Activated CD4-positive, alpha-beta T cell treated with anti-CD3 and anti-CD28 coated beads, Interleukin-2, amount 10 ng/mL, durations not matched to agents 24 days and 14 days (primary cell): ENCODE results near the gene PDLIM5. TPM values are rescaled to one million over a fixed set of nuclear protein-coding genes. Genes with fewer than 3 reads are reported as not detected.

Experiments
- DNase-seq: peaks from one replicate; pipeline ENCODE4 v3.0.0; 2022
- H3K27ac Mint-ChIP-seq: one replicate; pipeline ENCODE4 v1.8.0; 2022; ENCODE audit warnings: mild to moderate bottlenecking, mixed read lengths
- H3K27me3 Mint-ChIP-seq: one replicate; pipeline ENCODE4 v1.8.0; 2022; ENCODE audit warnings: mixed read lengths
- H3K36me3 Mint-ChIP-seq: one replicate; pipeline ENCODE4 v1.8.0; 2022; ENCODE audit warnings: low read depth, mild to moderate bottlenecking, mixed read lengths
- H3K4me1 Mint-ChIP-seq: one replicate; pipeline ENCODE4 v1.8.0; 2021; ENCODE audit warnings: mixed read lengths
- H3K4me3 Mint-ChIP-seq: one replicate; pipeline ENCODE4 v1.8.0; 2022; ENCODE audit warnings: mild to moderate bottlenecking, moderate library complexity, mixed read lengths
- H3K9me3 Mint-ChIP-seq: one replicate; pipeline ENCODE4 v1.8.0; 2021; ENCODE audit warnings: mixed read lengths
- intact Hi-C: fragments of 100-400 bp; cut with micrococcal nuclease; formaldehyde crosslinking; loops from one replicate; pipeline ENCODE4 v1.15.1; 2023
- total RNA-seq: library from RNA; stranded (reverse); gene quantifications from 2 replicates; pipeline ENCODE4 v1.2.3, GENCODE V29; 2022

Gene PDLIM5
- total RNA-seq, 1 donor from 2014 or later = 16.5 TPM

DNA sequence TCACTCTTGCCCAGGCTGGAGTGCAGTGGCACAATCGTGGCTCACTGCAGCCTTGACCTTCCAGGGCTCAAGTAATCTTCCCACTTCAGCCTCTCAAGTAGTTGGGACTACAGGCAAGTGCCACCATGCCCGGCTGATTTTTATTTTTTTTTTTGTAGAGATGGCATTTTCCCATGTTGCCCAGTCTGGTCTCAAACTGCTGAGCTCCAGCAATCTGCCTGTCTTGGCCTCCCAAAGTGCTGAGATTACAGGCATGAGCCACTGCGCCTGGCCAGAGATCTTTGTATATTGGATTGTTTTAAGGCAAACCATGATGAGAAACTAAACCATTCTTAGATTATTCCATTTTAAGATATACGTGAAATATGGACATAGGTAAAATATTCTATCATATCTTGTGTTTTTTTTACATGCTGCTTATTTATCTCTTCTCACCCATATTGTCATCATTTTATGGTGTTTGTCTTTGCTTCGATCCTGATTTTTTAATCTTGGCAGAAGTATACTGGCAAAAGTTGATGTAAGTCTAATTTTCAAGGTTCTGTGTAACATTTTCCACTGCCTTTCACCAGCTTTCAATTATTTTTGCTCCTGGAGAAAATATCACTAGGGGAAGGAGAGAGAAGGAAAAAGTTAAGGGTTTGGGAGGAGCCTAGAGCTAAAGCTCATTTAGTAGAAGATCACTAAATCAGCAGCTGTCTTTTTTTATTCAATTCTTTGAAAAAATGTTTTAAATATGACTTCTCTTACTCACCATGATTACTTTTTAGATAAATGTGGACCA lies 27.8 kb downstream of the PDLIM5 start:
- no peaks in the 10 kb centered on the region for H3K36me3 Mint-ChIP-seq

DNA sequence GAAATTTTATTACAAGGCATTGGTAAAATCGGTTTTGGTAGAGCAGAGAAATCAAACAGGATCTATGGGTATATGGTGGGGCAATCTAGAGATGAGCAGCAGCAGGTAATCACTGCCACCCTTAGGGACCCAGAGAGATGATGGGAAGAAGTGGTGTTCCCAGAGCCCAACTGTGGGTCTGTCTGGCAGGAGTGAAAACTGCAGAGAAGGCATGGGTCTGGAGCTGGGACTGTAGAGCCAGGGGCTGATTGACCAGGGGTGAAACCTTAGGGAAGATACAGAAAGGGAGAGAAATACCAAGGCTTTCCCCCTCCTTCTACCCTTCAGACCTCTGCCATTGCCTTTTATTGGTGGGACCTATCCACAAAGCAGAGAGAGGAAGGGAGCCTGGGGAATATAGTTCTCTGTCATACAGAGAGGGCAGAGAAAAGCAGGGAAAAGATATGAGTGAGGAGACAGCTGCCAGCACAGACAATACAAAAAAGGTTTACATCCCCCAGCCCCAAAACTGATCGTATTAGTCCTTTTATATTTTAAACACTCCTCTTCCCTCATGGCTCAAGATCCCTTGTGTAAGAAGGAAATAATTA lies 28.7 kb downstream of the PDLIM5 start:
- no peaks in the 10 kb centered on the region for H3K9me3 Mint-ChIP-seq
- no peak for DNase-seq
- no peaks in the 10 kb centered on the region for H3K36me3 Mint-ChIP-seq
- intact Hi-C loops = no loop called here
- H3K27me3 Mint-ChIP-seq = peaks cover 2% of the 10 kb centered on the region
- peaks cover 3% of the 10 kb centered on the region for H3K4me1 Mint-ChIP-seq
- no peak overlapping the region for H3K4me3 Mint-ChIP-seq
- H3K27ac Mint-ChIP-seq = no peak overlapping the region

More for the DNA sequence above, 27.8 kb downstream of the PDLIM5 start:
- Mint-ChIP-seq H3K4me1 (no peaks in the 10 kb centered on the region), H3K4me3 (no peak overlapping the region), H3K9me3 (no peaks in the 10 kb centered on the region), H3K27me3 (peaks cover 2% of the 10 kb centered on the region), H3K27ac (no peak overlapping the region)
- intact Hi-C loops = no loop called here
- no peak for DNase-seq

DNA sequence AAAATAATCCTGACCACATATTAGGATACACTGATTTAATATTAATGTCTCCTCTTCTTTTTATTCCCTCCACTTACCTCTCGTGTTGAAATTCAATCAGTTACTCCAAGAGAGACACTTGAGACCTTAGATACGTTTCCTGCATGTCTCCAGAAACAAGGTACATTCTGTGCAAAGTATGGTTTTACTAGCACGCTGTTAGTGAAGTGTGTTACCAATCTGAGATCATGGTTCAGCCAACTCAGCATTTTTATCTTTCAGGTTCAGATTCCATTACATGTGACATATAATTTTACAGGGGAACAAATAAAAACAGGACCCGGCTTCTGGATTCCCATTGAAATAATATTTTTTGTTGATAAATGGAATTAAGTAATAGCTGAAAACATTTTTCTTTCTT lies 32.2 kb downstream of the PDLIM5 start:
- intact Hi-C loops = no loop called here
- no peaks in the 10 kb centered on the region for H3K9me3 Mint-ChIP-seq
- no peaks in the 10 kb centered on the region for H3K36me3 Mint-ChIP-seq
- DNase-seq = no peak
- peaks cover 3% of the 10 kb centered on the region for H3K4me1 Mint-ChIP-seq
- peaks cover 2% of the 10 kb centered on the region for H3K27me3 Mint-ChIP-seq
- H3K4me3 Mint-ChIP-seq = no peak overlapping the region
- no peak overlapping the region for H3K27ac Mint-ChIP-seq

DNA sequence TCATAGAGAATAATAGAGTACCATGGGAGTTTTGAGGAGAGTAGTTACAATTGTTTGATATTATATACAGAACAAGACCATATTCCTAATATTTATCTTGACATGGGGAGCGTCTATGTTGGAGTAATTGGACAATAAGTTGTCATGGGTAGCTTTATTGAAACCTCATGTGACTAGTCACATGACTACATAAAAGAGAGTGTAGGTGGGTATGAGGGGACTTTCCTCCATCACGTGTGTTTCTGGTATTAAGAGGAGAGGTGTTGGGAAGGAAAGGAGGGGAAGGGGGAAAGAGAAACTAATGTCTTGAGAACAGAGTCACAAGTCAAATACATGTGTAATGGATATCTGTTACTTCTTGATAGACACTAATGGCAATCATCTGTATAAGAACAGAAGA lies 33.1 kb downstream of the PDLIM5 start:
- Mint-ChIP-seq H3K27me3 (peaks cover 2% of the 10 kb centered on the region), H3K4me1 (peaks cover 3% of the 10 kb centered on the region), H3K9me3 (no peaks in the 10 kb centered on the region), H3K27ac (no peak overlapping the region), H3K4me3 (no peak overlapping the region), H3K36me3 (no peaks in the 10 kb centered on the region)
- DNase-seq = no peak
- intact Hi-C loops = no loop called here

DNA sequence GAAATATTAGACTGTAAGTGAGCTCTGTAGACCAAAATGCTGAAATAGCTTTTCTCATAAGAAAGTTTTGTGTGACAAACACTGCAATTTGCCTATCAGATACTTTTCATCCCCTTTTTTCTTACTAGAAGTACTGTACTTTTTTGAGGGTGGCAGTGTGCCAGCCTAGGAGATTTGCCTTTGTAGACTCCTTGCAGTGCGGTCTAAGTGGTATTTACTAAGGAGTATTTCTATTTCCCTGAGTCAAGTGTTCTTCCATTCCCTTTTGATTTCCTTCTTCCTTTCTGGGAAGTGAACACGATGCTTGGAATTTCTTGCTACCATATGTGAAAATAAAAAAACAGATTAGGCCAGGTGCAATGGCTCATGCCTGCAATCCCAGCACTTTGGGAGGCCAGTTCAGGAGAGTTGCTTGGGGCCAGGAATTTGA lies 34.6 kb downstream of the PDLIM5 start:
- Mint-ChIP-seq H3K27ac (no peak overlapping the region), H3K27me3 (no peaks in the 10 kb centered on the region), H3K9me3 (no peaks in the 10 kb centered on the region), H3K36me3 (no peaks in the 10 kb centered on the region), H3K4me1 (peaks cover 3% of the 10 kb centered on the region), H3K4me3 (no peak overlapping the region)
- no peak for DNase-seq
- intact Hi-C loops = no loop called here

DNA sequence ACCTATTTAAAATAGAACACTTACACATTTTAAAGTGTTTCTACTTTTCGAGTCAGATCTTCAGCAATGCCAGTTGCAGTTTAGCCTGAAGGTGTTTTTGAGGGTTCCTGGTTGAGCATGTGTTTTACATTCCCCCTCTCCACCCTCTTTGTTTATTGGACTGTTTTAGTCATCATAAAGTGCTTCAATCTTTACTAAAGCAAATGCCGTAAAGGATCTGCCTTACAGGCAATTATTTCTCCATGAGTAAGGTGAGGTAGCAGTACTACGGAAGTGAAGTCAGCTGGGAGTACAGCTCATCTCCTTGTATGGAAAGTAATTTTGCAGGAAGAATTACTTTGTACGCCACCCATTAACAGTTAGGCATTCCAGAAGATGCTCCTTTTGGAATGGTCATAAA lies 36.9 kb downstream of the PDLIM5 start:
- no peaks in the 10 kb centered on the region for H3K9me3 Mint-ChIP-seq
- DNase-seq = no peak
- H3K27ac Mint-ChIP-seq = no peak overlapping the region
- H3K4me3 Mint-ChIP-seq = no peak overlapping the region
- H3K4me1 Mint-ChIP-seq = peaks cover 3% of the 10 kb centered on the region
- no peaks in the 10 kb centered on the region for H3K27me3 Mint-ChIP-seq
- no peaks in the 10 kb centered on the region for H3K36me3 Mint-ChIP-seq
- intact Hi-C loops = no loop called here

DNA sequence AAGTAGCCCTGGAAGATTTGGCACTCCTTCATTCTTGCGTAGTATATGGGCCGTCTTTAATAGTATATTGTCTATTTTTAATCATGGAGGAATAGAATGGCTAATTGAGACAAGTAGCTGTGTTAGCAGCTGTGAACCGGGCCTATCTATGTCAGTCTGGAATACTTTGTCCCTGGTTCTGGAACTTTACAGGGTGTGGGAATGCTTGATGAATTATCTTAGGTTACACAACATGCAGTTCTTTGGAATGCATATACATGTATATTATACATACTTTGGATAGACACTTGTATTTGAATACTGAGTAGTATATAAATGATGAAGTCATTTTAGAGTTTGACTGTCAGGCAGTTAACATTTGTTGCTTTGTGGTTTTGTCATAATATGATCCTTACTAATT lies 37.4 kb downstream of the PDLIM5 start:
- intact Hi-C loops = no loop called here
- DNase-seq = no peak
- no peaks in the 10 kb centered on the region for H3K9me3 Mint-ChIP-seq
- H3K36me3 Mint-ChIP-seq = no peaks in the 10 kb centered on the region
- H3K27me3 Mint-ChIP-seq = no peaks in the 10 kb centered on the region
- H3K4me1 Mint-ChIP-seq = peaks cover 3% of the 10 kb centered on the region
- H3K4me3 Mint-ChIP-seq = no peak overlapping the region
- no peak overlapping the region for H3K27ac Mint-ChIP-seq

DNA sequence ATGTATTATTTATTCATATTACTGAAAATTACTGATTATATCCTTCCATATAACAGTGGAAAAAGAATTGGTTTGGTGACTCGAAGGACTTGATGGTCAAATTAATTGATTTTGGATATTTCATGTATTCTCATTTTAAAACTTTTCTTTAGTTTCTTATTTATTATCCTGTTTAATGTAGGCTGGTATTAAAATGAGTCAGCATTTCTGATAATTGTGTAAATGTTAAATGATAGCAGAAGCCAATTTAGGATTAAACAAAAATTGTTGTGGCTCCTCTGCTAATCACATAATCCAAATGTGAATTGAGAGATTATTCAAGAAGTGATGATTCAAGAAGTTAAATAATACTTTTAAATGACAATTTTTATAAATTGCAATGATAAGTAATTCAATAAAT lies 38.7 kb downstream of the PDLIM5 start:
- Mint-ChIP-seq H3K4me3 (no peak overlapping the region), H3K27ac (no peak overlapping the region), H3K27me3 (no peaks in the 10 kb centered on the region), H3K9me3 (no peaks in the 10 kb centered on the region), H3K36me3 (no peaks in the 10 kb centered on the region), H3K4me1 (no peaks in the 10 kb centered on the region)
- intact Hi-C loops = no loop called here
- no peak for DNase-seq

DNA sequence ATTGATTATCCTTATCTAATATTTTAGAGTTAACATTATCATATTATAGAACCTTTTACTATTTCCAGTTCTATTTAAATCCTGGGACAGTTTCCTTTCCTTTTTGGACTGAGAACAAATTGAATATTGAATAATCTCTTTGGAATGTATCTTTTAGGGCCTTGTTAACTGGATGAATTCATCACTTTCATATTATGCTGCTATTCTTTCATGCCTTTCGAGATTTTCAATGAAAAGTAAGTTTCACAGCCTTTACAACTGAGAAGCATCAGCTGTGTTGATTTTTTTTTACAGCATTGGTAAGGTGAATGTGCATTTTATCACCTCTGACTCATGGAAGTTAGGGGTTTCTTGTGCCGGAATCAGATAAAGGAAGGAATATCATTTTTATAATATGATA lies 39.6 kb downstream of the PDLIM5 start:
- DNase-seq = no peak
- Mint-ChIP-seq H3K4me3 (no peak overlapping the region), H3K9me3 (no peaks in the 10 kb centered on the region), H3K36me3 (no peaks in the 10 kb centered on the region), H3K4me1 (no peaks in the 10 kb centered on the region), H3K27me3 (no peaks in the 10 kb centered on the region), H3K27ac (no peak overlapping the region)
- intact Hi-C loops = no loop called here

DNA sequence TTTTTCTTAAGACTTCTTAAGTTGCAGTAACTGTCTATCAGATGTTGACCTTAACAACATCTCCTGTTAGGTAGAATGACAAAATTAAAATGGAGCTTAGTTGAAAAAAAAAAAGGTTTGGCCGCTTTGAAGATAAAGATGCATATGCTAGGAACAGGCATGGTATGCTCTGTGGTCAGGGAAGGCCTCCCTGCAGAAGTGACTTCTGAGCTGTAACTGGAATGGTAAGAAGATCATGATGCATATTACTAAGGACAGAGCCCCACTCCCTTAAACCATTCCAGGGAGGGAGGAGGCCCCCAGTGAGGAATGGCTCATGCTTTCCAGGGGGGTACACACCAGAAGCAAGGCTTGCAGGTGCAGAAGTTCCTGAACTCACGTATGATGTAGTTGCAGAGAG lies 43.7 kb downstream of the PDLIM5 start:
- Mint-ChIP-seq H3K27ac (no peak overlapping the region), H3K4me3 (no peak overlapping the region), H3K9me3 (no peaks in the 10 kb centered on the region), H3K27me3 (no peaks in the 10 kb centered on the region), H3K4me1 (no peaks in the 10 kb centered on the region), H3K36me3 (no peaks in the 10 kb centered on the region)
- intact Hi-C loops = loop anchor here (5.0 kb wide), 1 partner anchor 43 kb away; the partner anchor contains the start of gene PDLIM5
- no peak for DNase-seq

DNA sequence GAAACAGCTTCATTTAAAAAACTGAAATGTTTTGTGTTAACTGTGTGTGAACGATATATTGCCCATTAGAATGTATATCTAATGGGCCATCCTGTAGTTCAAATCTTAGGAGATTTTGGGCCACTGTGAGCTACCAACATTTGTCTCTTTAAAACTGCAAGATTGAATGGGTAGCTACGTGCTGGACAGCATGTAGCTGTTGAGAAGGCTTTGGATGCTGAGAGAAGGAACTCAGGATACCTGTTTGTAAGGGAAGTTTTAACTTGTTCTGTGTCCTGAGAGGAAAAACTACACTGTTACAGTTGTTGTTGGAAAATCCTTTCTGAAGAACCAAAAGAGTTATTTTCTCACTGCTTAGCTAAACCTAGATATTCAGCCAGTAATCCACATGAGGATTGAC lies 45.9 kb downstream of the PDLIM5 start:
- DNase-seq = no peak
- Mint-ChIP-seq H3K27me3 (no peaks in the 10 kb centered on the region), H3K4me1 (no peaks in the 10 kb centered on the region), H3K9me3 (no peaks in the 10 kb centered on the region), H3K36me3 (no peaks in the 10 kb centered on the region), H3K27ac (no peak overlapping the region), H3K4me3 (no peak overlapping the region)
- intact Hi-C loops = loop anchor here (5.0 kb wide), 1 partner anchor 45 kb away; the partner anchor contains the start of gene PDLIM5

DNA sequence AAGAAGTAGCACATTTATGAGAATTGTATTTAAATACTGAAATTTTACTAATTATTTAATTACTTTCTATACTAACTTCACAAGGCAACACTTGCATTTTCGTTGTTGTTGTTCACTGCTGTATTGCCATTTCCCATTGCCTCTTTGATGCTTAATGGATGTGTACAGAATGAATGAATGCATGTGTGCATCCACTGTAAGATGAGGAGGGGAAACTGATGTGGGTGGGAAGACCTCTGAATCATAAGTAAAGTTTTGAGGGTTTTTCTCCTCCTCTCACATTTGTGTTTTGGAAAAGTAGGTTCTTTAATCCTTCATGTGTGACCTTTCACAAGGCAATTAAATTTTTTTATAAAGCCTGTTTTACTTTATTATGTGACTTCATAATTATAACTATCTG lies 46.8 kb downstream of the PDLIM5 start:
- DNase-seq = no peak
- Mint-ChIP-seq H3K36me3 (no peaks in the 10 kb centered on the region), H3K4me3 (no peak overlapping the region), H3K4me1 (no peaks in the 10 kb centered on the region), H3K9me3 (no peaks in the 10 kb centered on the region), H3K27me3 (no peaks in the 10 kb centered on the region), H3K27ac (no peak overlapping the region)
- intact Hi-C loops = loop anchor here (5.0 kb wide), 1 partner anchor 46 kb away; the partner anchor contains the start of gene PDLIM5

DNA sequence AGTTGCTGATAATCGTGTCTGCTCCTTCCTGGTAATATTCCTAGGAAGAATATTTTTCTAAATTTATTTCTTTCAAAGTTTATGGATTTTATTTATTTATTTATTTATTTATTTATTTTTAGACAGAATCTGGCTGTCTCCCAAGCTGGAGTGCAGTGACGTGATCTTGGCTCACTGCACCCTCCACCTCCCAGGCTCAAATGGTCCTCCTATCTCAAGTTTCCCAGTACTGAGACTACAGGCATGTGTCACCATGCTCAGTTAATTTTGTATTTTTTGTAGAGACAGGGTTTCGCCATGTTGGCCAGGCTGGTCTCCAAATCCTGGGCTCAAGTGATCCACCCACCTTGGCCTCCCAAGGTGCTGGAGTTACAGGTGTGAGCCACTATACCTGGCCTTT lies 48.9 kb downstream of the PDLIM5 start:
- no peaks in the 10 kb centered on the region for H3K36me3 Mint-ChIP-seq
- no peak overlapping the region for H3K4me3 Mint-ChIP-seq
- no peaks in the 10 kb centered on the region for H3K9me3 Mint-ChIP-seq
- H3K27ac Mint-ChIP-seq = no peak overlapping the region
- no peak for DNase-seq
- H3K27me3 Mint-ChIP-seq = no peaks in the 10 kb centered on the region
- intact Hi-C loops = no loop called here
- no peaks in the 10 kb centered on the region for H3K4me1 Mint-ChIP-seq

DNA sequence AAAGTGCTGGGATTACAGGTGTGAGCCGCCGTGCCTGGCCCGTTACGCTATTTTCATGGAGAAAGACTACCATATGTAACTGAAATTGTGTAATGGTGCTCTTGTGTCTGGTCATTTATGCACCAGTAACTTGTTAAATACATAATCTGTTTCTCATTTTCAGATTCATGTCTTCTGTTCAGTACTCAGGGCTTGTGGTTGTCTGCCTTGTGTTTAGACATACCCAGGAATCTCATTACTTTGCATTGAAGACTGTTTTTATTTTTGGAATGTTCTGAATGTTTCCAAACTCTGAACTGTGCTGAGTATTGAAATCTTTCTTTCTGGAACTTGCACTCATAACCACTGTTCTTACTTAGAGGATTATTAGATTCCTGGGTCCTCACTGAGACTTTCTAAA lies 52.8 kb downstream of the PDLIM5 start:
- Mint-ChIP-seq H3K4me1 (peaks cover 6% of the 10 kb centered on the region), H3K36me3 (no peaks in the 10 kb centered on the region), H3K27me3 (no peaks in the 10 kb centered on the region), H3K9me3 (no peaks in the 10 kb centered on the region), H3K27ac (no peak overlapping the region), H3K4me3 (no peak overlapping the region)
- no peak for DNase-seq
- intact Hi-C loops = no loop called here
